ENCODE results near the gene DAND5. TPM values are rescaled to one million over a fixed set of nuclear protein-coding genes. Genes with fewer than 3 reads are reported as not detected.
A peak's percentile ranks its signal among the peaks of the same experiment; 100 is the strongest.

DAND5 gene
- total RNA-seq, 1 donor = not detected

- Histone ChIP-seq H3K4me2 (ENCODE audit: insufficient read depth, low read length) (no peak overlapping the region), H3K27ac (ENCODE audit: low read depth, low read length) (no peak overlapping the region), H3K79me2 (ENCODE audit: insufficient read depth, low read length) (peaks cover 40% of the 10 kb centered on the region), H3K4me3 (ENCODE audit: insufficient read depth, low read length) (no peak overlapping the region), H3K4me1 (ENCODE audit: insufficient read depth, low read length) (peaks cover 8% of the 10 kb centered on the region), H3K36me3 (ENCODE audit: insufficient read depth, low read length) (peaks cover 34% of the 10 kb centered on the region), H2AFZ (ENCODE audit: low read length) (no peak overlapping the region), H3K27me3 (ENCODE audit: insufficient read depth, low read length) (no peaks in the 10 kb centered on the region), H3K9me3 (ENCODE audit: low read depth, low read length) (no peaks in the 10 kb centered on the region), H4K20me1 (ENCODE audit: insufficient read depth, low read length) (peaks cover 14% of the 10 kb centered on the region)
- no peak for TF ChIP-seq CTCF (IDR thresholded peaks at IDR 0.05; ENCODE audit: extremely low read depth, low read depth, low read length)
- DNase-seq (ENCODE audit: insufficient read length, low spot score, missing footprints) = no peak
Observed at GRCh38 chr19:12930002-12930645, 39.3 kb upstream of the DAND5 start.

GRCh38 chr19:12932392-12933286, 36.7 kb upstream of the DAND5 start:
- Histone ChIP-seq H4K20me1 (ENCODE audit: insufficient read depth, low read length) (peaks cover 14% of the 10 kb centered on the region), H3K9me3 (ENCODE audit: low read depth, low read length) (no peaks in the 10 kb centered on the region), H3K36me3 (ENCODE audit: insufficient read depth, low read length) (peaks cover 23% of the 10 kb centered on the region), H3K4me3 (ENCODE audit: insufficient read depth, low read length) (peak overlapping the region; percentile 98), H2AFZ (ENCODE audit: low read length) (peak overlapping the region; percentile 95), H3K27ac (ENCODE audit: low read depth, low read length) (peak overlapping the region; percentile 83), H3K27me3 (ENCODE audit: insufficient read depth, low read length) (no peaks in the 10 kb centered on the region), H3K4me2 (ENCODE audit: insufficient read depth, low read length) (peak overlapping the region; percentile 99), H3K4me1 (ENCODE audit: insufficient read depth, low read length) (peaks cover 12% of the 10 kb centered on the region), H3K79me2 (ENCODE audit: insufficient read depth, low read length) (peaks cover 40% of the 10 kb centered on the region)
- peak; percentile 80 for DNase-seq (ENCODE audit: insufficient read length, low spot score, missing footprints)
- TF ChIP-seq CTCF (IDR thresholded peaks at IDR 0.05; ENCODE audit: extremely low read depth, low read depth, low read length) = no peak

GRCh38 chr19:12933287-12934072, 35.9 kb upstream of the DAND5 start, which contains the start of gene FARSA:
TSS of gene FARSA (minus strand) at chr19:12933711. CDS start at chr19:12933696, 15 bp downstream.
- DNase-seq (ENCODE audit: insufficient read length, low spot score, missing footprints) = peak; percentile 97

More at GRCh38 chr19:12933287-12934072, 35.9 kb upstream of the DAND5 start, which contains the start of gene FARSA:
- Histone ChIP-seq H3K4me2 (ENCODE audit: insufficient read depth, low read length) (peak within 1 kb of the TSS; percentile 99), H3K27me3 (ENCODE audit: insufficient read depth, low read length) (no peaks in the 10 kb centered on the region), H3K4me1 (ENCODE audit: insufficient read depth, low read length) (peaks cover 18% of the 10 kb centered on the region), H3K4me3 (ENCODE audit: insufficient read depth, low read length) (peak within 1 kb of the TSS; percentile 98), H3K36me3 (ENCODE audit: insufficient read depth, low read length) (peaks cover 17% of the 10 kb centered on the region), H3K27ac (ENCODE audit: low read depth, low read length) (peak within 1 kb of the TSS; percentile 83), H2AFZ (ENCODE audit: low read length) (peak within 1 kb of the TSS; percentile 98), H3K79me2 (ENCODE audit: insufficient read depth, low read length) (peaks cover 41% of the 10 kb centered on the region), H3K9me3 (ENCODE audit: low read depth, low read length) (no peaks in the 10 kb centered on the region), H4K20me1 (ENCODE audit: insufficient read depth, low read length) (peaks cover 14% of the 10 kb centered on the region)
- no peak for TF ChIP-seq CTCF (IDR thresholded peaks at IDR 0.05; ENCODE audit: extremely low read depth, low read depth, low read length)

Data from osteoblast (primary cell).